ENCODE measurements around the gene CRTC1. TPM values are rescaled to one million over a fixed set of nuclear protein-coding genes. Genes with fewer than 3 reads are reported as not detected.

CRTC1 gene
- total RNA-seq, 4 donors from 2014 or later: 12.3 to 15.9 (median 13.1) TPM

DNA sequence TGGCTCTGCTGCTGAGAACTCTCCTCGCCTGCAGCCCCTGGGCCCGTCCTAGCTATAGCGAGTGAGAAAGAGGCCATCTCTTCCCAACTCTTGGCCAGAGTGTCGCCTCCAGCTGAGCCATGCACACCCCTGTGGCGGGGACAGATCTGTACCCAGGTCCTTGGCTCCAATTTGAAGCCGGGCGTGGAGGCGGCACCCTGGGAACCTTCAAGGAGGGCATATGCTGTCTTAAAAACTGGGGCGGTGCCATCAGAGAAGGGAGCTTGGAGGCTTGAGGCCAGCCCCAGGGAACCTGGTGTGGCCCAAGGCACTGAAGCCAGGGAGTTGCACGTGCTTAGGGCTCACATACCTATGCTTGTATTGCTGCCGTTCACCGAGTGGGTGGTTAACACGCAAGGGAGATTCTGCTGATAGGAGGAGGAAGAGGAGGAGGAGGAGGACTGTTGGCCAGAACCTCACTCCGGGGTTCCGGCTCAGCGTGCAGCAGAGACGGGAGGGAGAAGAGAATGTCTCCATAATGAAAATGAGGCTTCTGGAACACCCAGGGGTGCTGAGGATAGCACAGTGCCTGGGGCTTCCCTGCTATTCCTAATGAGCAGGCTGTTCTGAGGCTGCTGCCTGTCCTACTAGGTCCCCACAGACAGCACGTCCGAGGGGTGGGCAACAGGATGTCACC is 67.0 kb downstream of the CRTC1 start:
- TF ChIP-seq CTCF (IDR thresholded peaks at IDR 0.05) (no peak), POLR2A (IDR thresholded peaks at IDR 0.05) (no peak)
- DNase-seq: no peak
- H3K4me3 ChIP-seq (replicated peaks in 1 of 3): no peak overlapping the region
- no peaks in the 10 kb centered on the region for H3K9me3 ChIP-seq
- no peaks in the 10 kb centered on the region for H3K36me3 ChIP-seq
- 93 to 95% methylated on average over 13 to 15 of the region's 19 CpGs for WGBS, 2 donors
- H3K4me1 ChIP-seq: no peaks in the 10 kb centered on the region
- H3K27me3 ChIP-seq: no peaks in the 10 kb centered on the region
- H3K27ac ChIP-seq: no peak overlapping the region
- intact Hi-C loops (cut with DNase I): no loop called here

GRCh38 chr19:18751571-18751970 is 68.1 kb downstream of the CRTC1 start:
- 88 to 96% methylated on average over 10 of the region's 10 CpGs for WGBS, 2 donors
- DNase-seq: no peak
- Histone ChIP-seq H3K27ac (no peak overlapping the region), H3K27me3 (no peaks in the 10 kb centered on the region), H3K4me1 (no peaks in the 10 kb centered on the region), H3K9me3 (no peaks in the 10 kb centered on the region), H3K36me3 (no peaks in the 10 kb centered on the region), H3K4me3 (replicated peaks in 1 of 3) (no peak overlapping the region)
- intact Hi-C loops (cut with DNase I): no loop called here
- TF ChIP-seq POLR2A (IDR thresholded peaks at IDR 0.05) (no peak), CTCF (IDR thresholded peaks at IDR 0.05) (no peak)

GRCh38 chr19:18754501-18754900 is 71.0 kb downstream of the CRTC1 start:
- H3K27me3 ChIP-seq: no peaks in the 10 kb centered on the region
- H3K27ac ChIP-seq: no peak overlapping the region
- no peak for DNase-seq
- WGBS, 2 donors: 91 to 92% methylated on average over 4 of the region's 4 CpGs
- TF ChIP-seq POLR2A (IDR thresholded peaks at IDR 0.05): no peak
- TF ChIP-seq CTCF (IDR thresholded peaks at IDR 0.05): no peak
- H3K9me3 ChIP-seq: no peaks in the 10 kb centered on the region
- H3K36me3 ChIP-seq: no peaks in the 10 kb centered on the region
- no peak overlapping the region for H3K4me3 ChIP-seq (replicated peaks in 1 of 3)
- H3K4me1 ChIP-seq: no peaks in the 10 kb centered on the region
- intact Hi-C loops (cut with DNase I): no loop called here

DNA sequence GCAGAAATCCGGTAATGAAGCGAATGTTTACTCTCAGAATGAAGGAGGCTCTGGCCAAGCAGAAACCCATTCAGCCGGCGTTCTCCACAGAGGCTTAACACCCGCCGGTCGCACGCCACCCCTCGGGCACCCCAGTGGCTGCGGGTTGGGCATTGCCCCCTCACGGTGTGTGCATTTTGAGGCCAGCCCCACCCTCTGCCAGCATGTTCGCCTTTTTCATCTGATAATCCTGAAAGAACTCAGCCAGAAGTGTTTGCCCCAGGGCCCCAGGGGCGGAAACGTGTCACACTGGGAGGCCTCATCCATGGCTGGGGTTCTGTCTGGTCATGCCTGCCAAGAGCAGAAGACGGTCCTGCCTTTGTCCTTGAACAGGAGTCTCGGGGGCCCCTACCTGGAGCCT is 73.4 kb downstream of the CRTC1 start:
- Histone ChIP-seq H3K4me3 (replicated peaks in 1 of 3) (no peak overlapping the region), H3K27ac (no peak overlapping the region), H3K4me1 (peaks cover 12 to 17% of the 10 kb centered on the region in 2 donors), H3K9me3 (no peaks in the 10 kb centered on the region), H3K27me3 (no peaks in the 10 kb centered on the region), H3K36me3 (no peaks in the 10 kb centered on the region)
- no peak for TF ChIP-seq CTCF (IDR thresholded peaks at IDR 0.05)
- TF ChIP-seq POLR2A (IDR thresholded peaks at IDR 0.05): no peak
- WGBS, 2 donors: 92 to 93% methylated on average over 12 to 16 of the region's 16 CpGs
- intact Hi-C loops (cut with DNase I): no loop called here
- DNase-seq: no peak

- DNase-seq: no peak
These were observed 76.0 kb downstream of the CRTC1 start for GRCh38 chr19:18759304-18759994.

More at GRCh38 chr19:18759304-18759994, 76.0 kb downstream of the CRTC1 start:
- WGBS, 2 donors: 87 to 96% methylated on average over 10 to 16 of the region's 19 CpGs
- TF ChIP-seq POLR2A (IDR thresholded peaks at IDR 0.05) (no peak), CTCF (IDR thresholded peaks at IDR 0.05) (no peak)
- intact Hi-C loops (cut with DNase I): no loop called here
- Histone ChIP-seq H3K27me3 (no peaks in the 10 kb centered on the region), H3K36me3 (no peaks in the 10 kb centered on the region), H3K4me3 (replicated peaks in 1 of 3) (no peak overlapping the region), H3K9me3 (no peaks in the 10 kb centered on the region), H3K4me1 (peaks cover 36 to 43% of the 10 kb centered on the region in 2 donors), H3K27ac (no peak overlapping the region)
